Testis (tissue), 2 donors: ENCODE results near the gene GRIN1.

Experiments
- POLR2A ChIP-seq: fragments of 450-650 bp; IDR thresholded peaks from one replicate; pipeline ENCODE4 v1.6.1; 2017; ENCODE audit warnings: antibody characterized with exemption, mild to moderate bottlenecking, moderate library complexity
- TF ChIP-seq, protein P1 (sequence below), 3 experiments: fragments of 450-650 bp in 2 of 3; fragments of 200-600 bp in 1 of 3; sonication (generic) in 1 of 3; IDR thresholded peaks; one replicate each; pipeline ENCODE4 v1.5.1; 2016 to 2019; ENCODE audit warnings: antibody characterized with exemption in 3 of 3, mild to moderate bottlenecking in 2 of 3, moderate library complexity in 1 of 3

DNA sequence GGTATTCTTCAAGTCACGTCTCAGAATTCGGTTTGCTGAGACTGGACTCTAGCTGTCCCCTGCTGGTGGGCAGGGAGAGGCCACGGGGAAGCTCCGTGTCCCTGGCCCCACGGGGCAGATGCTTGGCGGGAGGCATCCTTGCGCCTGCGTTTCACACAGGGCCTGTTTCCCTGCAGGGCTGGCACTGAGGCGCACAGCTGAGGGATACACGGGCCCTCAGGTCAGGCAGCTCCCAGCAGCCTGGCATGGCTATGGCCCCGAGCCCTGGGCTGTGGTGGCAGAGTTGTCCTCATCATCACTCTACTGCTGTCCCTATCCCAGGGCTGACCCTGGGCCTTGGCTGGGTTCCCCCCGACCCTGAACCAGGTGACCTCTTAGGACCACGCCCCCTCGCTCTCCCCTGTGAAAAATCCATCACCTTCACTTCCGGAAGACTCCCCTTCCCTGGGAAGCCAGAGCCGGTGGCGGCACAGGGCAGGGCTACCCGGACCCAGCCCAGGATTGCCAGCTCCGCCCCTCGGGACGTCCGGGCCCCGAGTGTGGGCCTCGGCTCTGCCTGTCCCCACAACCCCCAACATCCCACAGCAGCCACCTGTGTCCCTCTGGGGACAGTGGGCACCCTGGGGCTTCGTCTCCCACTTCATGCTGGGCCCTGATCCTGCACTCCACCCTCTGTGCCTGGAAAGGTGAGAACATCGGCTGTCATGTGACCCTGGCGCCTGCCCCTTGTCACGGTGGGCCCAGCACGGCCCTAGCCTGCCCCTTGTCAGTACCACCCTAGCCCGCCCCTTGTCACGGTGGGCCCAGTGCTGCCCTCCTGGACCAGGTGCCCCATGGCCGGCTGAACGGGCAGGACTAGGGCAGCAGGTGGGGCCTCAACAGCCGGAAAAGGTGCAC, 29.5 kb upstream of the GRIN1 start:
- TF ChIP-seq, protein P1, sequence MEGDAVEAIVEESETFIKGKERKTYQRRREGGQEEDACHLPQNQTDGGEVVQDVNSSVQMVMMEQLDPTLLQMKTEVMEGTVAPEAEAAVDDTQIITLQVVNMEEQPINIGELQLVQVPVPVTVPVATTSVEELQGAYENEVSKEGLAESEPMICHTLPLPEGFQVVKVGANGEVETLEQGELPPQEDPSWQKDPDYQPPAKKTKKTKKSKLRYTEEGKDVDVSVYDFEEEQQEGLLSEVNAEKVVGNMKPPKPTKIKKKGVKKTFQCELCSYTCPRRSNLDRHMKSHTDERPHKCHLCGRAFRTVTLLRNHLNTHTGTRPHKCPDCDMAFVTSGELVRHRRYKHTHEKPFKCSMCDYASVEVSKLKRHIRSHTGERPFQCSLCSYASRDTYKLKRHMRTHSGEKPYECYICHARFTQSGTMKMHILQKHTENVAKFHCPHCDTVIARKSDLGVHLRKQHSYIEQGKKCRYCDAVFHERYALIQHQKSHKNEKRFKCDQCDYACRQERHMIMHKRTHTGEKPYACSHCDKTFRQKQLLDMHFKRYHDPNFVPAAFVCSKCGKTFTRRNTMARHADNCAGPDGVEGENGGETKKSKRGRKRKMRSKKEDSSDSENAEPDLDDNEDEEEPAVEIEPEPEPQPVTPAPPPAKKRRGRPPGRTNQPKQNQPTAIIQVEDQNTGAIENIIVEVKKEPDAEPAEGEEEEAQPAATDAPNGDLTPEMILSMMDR (IDR thresholded peaks at IDR 0.05): no peak
- no peak for TF ChIP-seq POLR2A
